HFF-Myc (cell line): ENCODE data around the gene CARMIL1.

ENCODE experiments used
- DNase-seq: peaks from one replicate; pipeline ENCODE4 v3.0.0-alpha.2; 2011; ENCODE audit warnings: low read depth; ENCODE audit errors: extremely low read depth
- H3K4me3 ChIP-seq: replicated peaks from 2 replicates; pipeline ENCODE4 v1.5.1; 2011; ENCODE audit warnings: low read depth, mild to moderate bottlenecking, control low read depth, low read length
- TF ChIP-seq, protein P1 (sequence below): IDR thresholded peaks from 2 replicates; pipeline ENCODE4 v1.5.1; 2012; ENCODE audit warnings: mild to moderate bottlenecking, low read depth, low read length, control low read depth; ENCODE audit errors: missing control alignments

The CARMIL1 gene

DNA sequence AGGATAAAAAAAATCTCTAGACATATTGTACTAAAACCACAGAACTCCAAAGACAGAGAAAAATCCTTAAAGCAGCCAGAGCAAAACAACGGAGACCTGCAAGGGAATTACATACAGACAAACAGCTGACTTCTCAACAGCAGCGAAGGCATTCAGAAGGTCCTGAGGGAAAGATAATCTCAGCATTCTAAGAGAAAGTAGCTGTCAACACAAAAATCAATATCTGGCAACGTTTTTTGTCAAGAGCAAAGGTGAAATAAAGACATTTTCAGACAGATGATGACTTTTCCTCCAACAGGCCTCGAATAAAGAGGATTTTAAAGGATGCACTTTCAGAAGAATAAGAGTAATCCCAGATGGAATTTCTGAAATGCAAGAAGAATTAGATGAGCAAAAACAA, 366.7 kb downstream of the CARMIL1 start:
- TF ChIP-seq, protein P1, sequence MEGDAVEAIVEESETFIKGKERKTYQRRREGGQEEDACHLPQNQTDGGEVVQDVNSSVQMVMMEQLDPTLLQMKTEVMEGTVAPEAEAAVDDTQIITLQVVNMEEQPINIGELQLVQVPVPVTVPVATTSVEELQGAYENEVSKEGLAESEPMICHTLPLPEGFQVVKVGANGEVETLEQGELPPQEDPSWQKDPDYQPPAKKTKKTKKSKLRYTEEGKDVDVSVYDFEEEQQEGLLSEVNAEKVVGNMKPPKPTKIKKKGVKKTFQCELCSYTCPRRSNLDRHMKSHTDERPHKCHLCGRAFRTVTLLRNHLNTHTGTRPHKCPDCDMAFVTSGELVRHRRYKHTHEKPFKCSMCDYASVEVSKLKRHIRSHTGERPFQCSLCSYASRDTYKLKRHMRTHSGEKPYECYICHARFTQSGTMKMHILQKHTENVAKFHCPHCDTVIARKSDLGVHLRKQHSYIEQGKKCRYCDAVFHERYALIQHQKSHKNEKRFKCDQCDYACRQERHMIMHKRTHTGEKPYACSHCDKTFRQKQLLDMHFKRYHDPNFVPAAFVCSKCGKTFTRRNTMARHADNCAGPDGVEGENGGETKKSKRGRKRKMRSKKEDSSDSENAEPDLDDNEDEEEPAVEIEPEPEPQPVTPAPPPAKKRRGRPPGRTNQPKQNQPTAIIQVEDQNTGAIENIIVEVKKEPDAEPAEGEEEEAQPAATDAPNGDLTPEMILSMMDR, result no peak
- no peak overlapping the region for H3K4me3 ChIP-seq
- DNase-seq, result no peak

DNA sequence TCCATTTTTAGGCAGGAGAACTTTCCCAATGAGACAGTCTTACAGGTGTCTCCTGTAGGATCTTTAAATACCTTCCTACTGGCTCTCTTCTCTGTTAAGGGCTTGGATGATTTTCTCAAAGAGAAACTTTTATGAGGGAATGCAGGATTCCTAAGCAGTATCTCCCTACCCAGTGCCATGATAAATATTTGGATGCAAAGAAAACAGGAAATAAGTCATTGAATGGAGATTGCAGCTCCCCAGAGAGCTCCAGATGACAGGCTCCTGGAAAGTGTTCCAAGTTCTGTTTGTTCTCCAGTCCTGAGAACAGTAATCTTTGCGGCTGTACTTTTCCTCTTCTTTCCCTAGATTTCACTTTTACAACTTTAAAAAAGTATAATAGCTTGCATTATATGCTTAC, 370.4 kb downstream of the CARMIL1 start:
- no peak overlapping the region for H3K4me3 ChIP-seq
- no peak for DNase-seq
- TF ChIP-seq, protein P1, result no peak

DNA sequence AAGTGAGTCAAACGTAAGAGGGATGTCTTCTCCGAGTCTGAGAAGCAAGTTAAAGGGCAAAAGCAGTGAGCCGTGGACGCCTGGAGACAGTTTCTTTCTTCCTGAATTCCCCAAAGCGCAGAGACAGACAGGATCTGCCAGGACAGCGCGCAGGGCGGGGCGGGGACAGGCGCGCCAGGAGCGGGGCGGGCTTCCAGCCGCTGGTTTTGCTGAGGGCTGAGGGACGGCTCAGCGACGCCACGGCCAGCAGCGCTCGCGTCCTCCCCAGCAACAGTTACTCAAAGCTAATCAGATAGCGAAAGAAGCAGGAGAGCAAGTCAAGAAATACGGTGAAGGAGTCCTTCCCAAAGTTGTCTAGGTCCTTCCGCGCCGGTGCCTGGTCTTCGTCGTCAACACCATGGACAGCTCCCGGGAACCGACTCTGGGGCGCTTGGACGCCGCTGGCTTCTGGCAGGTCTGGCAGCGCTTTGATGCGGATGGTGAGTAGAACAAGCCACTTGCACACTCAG, 372.9 kb downstream of the CARMIL1 start, which contains the start of gene SCGN:
SCGN (plus strand) TSS at position 209 of the 509 bp plus-strand sequence; CDS start at position 398, 189 bp downstream.
- DNase-seq, result peak; percentile 24
- TF ChIP-seq, protein P1, result no peak
- H3K4me3 ChIP-seq, result no peak within 1 kb of the TSS

DNA sequence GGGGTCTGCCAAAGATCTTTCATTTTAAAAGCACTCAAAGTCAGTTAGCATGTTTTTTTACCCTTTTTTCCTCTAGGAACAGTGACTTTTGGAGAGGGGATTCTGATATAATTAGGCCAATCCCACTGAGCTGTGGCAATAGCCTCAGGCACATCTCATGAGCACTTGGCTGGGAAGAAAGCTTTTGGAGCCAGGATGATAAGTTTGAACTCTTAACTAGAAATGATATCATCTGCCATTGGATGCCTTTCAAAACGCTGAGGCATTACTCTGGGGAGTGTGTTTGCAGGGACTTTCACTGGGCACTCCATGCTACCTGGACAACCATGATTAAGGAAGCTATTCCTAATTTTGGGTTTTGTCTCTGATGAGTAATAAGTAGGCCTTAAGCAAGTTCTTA, 376.5 kb downstream of the CARMIL1 start:
- H3K4me3 ChIP-seq, result no peak overlapping the region
- TF ChIP-seq, protein P1, result no peak
- DNase-seq, result no peak

DNA sequence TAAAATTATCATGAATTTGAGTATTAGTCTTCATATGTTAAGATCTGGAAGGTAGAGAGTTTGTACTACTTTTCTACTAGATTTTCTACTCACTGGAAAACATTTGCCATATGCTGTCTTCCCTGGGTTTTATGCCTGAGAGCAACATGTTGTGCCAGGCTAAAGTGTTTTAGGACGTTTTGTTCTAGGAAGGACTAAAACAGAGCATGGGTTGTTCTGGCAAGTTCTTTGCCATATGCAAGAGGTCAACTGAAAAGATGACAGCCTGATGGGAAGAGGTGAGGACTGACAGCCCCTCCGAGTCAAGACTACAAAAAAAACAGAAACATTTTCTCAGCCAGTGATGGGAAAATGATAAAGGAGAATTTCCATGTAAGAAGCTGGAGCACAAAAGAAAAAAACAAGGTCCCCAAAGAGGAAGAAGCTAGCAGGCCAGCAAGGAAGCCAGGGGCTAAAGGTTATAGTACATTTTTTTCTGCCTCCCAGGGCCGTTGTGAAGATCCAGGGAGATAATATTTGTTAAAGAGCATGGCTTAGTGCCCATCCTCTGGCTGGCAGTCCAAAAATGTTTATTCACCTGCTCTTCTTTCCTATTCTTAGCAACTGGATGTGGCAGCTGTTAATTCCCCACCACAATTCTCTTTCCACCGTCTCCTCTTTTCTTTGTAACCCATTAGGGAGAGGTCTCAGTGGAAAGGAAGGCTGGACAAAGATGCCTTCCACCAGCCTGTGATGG, 380.6 kb downstream of the CARMIL1 start:
- TF ChIP-seq, protein P1, result no peak

DNA sequence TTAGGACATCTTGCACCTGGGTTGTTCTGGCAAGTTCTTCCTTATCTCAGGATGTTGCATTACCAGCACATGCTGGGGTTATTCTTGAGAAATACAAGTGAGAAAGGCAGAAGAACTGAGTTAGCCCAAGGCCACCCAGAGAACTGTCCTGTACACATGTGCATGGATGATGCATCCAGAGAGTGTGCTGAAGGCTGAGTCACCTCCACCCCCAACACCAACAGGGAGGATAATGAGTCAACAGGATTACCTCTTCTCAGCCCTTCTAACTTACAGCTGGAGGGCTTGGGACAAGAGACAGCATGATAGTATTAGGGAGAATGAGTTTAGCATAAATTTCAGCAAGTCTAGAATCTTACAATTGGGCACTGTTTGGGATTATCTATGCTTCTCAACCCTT, 381.3 kb downstream of the CARMIL1 start:
- TF ChIP-seq, protein P1, result no peak
- peak; percentile 61 for DNase-seq
- no peak overlapping the region for H3K4me3 ChIP-seq

More for the DNA sequence above, 380.6 kb downstream of the CARMIL1 start:
- DNase-seq, result no peak
- H3K4me3 ChIP-seq, result no peak overlapping the region
